GM19023 (cell line): ENCODE data around the gene ABLIM2.

ENCODE experiments used
- ATAC-seq: cut with Tn5 transposase; IDR thresholded peaks from one replicate; pipeline ENCODE4 v1.9.1; 2021; ENCODE audit warnings: mild to moderate bottlenecking, moderate library complexity; ENCODE audit not compliant: unreplicated experiment

The ABLIM2 gene

GRCh38 chr4:8123870-8124269, 34.7 kb downstream of the ABLIM2 start:
- ATAC-seq: no peak

GRCh38 chr4:8123389-8123788, 35.2 kb downstream of the ABLIM2 start:
- no peak for ATAC-seq

GRCh38 chr4:8122746-8123145, 35.9 kb downstream of the ABLIM2 start:
- no peak for ATAC-seq

GRCh38 chr4:8121292-8122015, 37.2 kb downstream of the ABLIM2 start:
- no peak for ATAC-seq

GRCh38 chr4:8120501-8120900, 38.1 kb downstream of the ABLIM2 start:
- ATAC-seq: no peak

GRCh38 chr4:8119877-8120276, 38.7 kb downstream of the ABLIM2 start:
- ATAC-seq: no peak

- ATAC-seq: no peak
Measured at GRCh38 chr4:8118531-8118930, 40.1 kb downstream of the ABLIM2 start.

GRCh38 chr4:8118035-8118434, 40.6 kb downstream of the ABLIM2 start:
- no peak for ATAC-seq

- peak; percentile 46 for ATAC-seq
Measured at GRCh38 chr4:8117278-8117682, 41.3 kb downstream of the ABLIM2 start.

- no peak for ATAC-seq
Measured at GRCh38 chr4:8115916-8116315, 42.7 kb downstream of the ABLIM2 start.

- no peak for ATAC-seq
Measured at GRCh38 chr4:8115203-8115520, 43.5 kb downstream of the ABLIM2 start.

- ATAC-seq: no peak
Measured at GRCh38 chr4:8114456-8115202, 44.0 kb downstream of the ABLIM2 start.

GRCh38 chr4:8113611-8114377, 44.8 kb downstream of the ABLIM2 start:
- no peak for ATAC-seq

- no peak for ATAC-seq
Measured at GRCh38 chr4:8112672-8113071, 45.9 kb downstream of the ABLIM2 start.

- ATAC-seq: no peak
Measured at GRCh38 chr4:8112036-8112576, 46.5 kb downstream of the ABLIM2 start.

GRCh38 chr4:8110071-8110986, 48.3 kb downstream of the ABLIM2 start:
- ATAC-seq: no peak

- ATAC-seq: no peak
Measured at GRCh38 chr4:8109406-8110065, 49.1 kb downstream of the ABLIM2 start.

GRCh38 chr4:8108991-8109390, 49.6 kb downstream of the ABLIM2 start:
- no peak for ATAC-seq

- ATAC-seq: no peak
Measured at GRCh38 chr4:8108261-8108660, 50.4 kb downstream of the ABLIM2 start.

GRCh38 chr4:8107146-8107657, 51.4 kb downstream of the ABLIM2 start:
- ATAC-seq: no peak
